ENCODE measurements around the gene RAB6B.

DNA sequence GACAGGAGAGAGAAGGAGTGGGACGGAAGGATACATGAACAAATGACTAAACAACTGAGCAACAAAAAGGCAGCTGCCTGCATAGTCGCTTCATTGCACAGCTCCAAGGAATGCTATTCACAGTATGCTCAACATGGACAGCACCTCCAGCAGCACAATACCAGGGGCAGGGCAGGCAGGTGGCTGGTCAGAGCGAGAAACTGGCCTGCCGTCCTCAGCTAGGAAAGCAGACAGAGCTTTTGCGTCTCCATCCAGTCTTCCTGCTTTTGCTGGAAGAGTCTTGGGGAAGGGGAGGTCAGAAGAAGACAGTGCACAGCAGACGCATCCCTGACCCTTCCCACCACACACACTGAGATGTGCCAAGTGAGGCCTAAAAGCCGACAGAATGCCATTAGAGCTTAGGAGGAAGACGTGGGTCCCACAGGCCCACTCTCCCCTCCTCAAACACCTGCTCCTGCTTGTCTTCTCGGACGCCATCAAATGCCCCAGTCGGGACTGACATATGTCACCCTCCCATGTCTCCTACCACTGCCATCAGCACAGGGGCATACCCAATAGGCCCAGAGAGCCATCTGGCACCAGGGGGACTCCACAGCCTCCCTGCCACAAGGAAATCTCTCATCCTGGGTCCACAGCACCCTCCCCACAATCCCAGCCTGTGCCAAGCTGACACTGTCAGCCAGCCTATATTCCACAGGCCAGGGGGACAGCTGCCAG is 3.9 kb downstream of the RAB6B start:
- TF ChIP-seq, protein P1, sequence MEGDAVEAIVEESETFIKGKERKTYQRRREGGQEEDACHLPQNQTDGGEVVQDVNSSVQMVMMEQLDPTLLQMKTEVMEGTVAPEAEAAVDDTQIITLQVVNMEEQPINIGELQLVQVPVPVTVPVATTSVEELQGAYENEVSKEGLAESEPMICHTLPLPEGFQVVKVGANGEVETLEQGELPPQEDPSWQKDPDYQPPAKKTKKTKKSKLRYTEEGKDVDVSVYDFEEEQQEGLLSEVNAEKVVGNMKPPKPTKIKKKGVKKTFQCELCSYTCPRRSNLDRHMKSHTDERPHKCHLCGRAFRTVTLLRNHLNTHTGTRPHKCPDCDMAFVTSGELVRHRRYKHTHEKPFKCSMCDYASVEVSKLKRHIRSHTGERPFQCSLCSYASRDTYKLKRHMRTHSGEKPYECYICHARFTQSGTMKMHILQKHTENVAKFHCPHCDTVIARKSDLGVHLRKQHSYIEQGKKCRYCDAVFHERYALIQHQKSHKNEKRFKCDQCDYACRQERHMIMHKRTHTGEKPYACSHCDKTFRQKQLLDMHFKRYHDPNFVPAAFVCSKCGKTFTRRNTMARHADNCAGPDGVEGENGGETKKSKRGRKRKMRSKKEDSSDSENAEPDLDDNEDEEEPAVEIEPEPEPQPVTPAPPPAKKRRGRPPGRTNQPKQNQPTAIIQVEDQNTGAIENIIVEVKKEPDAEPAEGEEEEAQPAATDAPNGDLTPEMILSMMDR (IDR thresholded peaks at IDR 0.05): no peak
- no peak for TF ChIP-seq POLR2A (IDR thresholded peaks at IDR 0.05)

Measured in right lobe of liver (tissue), 4 donors.